Neutrophil (primary cell): Measurements from ENCODE around the gene PTGDS.

Experiments used
- H3K27ac ChIP-seq: fragments of 200-600 bp; sonication (generic); 2 replicates; pipeline ENCODE4 v1.5.1; 2016; ENCODE audit warnings: mild to moderate bottlenecking, moderate library complexity
- H3K27me3 ChIP-seq: fragments of 200-600 bp; sonication (generic); 2 replicates; pipeline ENCODE4 v1.6.0; 2016; ENCODE audit warnings: mild to moderate bottlenecking
- H3K36me3 ChIP-seq: fragments of 200-600 bp; sonication (generic); 2 replicates; pipeline ENCODE4 v1.5.1; 2017
- H3K4me1 ChIP-seq, 2 experiments: fragments of 200-600 bp in 1 of 2; sonication (generic) in 1 of 2; 1 replicate in 1 of 2; 2 replicates in 1 of 2; pipeline versions ENCODE4 v1.5.1 to v1.6.1; 2013 to 2016; ENCODE audit warnings: low read depth in 1 of 2, low read length in 1 of 2, mild to moderate bottlenecking in 1 of 2, moderate library complexity in 1 of 2; ENCODE audit not compliant: control insufficient read depth in 1 of 2, insufficient read depth in 1 of 2
- H3K4me3 ChIP-seq, 2 experiments: fragments of 200-600 bp in 1 of 2; sonication (generic) in 1 of 2; 1 replicate in 1 of 2; 2 replicates in 1 of 2; pipeline ENCODE4 v1.5.1; 2013 to 2016; ENCODE audit warnings: low read depth in 1 of 2, low read length in 1 of 2, mild to moderate bottlenecking in 1 of 2, moderate library complexity in 1 of 2
- H3K9me3 ChIP-seq: fragments of 200-600 bp; sonication (generic); 2 replicates; pipeline ENCODE4 v1.5.1; 2016
- TF ChIP-seq, protein P1 (sequence below): fragments of 200-600 bp; sonication (generic); IDR thresholded peaks from 2 replicates; pipeline ENCODE4 v1.5.1; 2016; ENCODE audit warnings: antibody characterized with exemption

PTGDS gene

DNA sequence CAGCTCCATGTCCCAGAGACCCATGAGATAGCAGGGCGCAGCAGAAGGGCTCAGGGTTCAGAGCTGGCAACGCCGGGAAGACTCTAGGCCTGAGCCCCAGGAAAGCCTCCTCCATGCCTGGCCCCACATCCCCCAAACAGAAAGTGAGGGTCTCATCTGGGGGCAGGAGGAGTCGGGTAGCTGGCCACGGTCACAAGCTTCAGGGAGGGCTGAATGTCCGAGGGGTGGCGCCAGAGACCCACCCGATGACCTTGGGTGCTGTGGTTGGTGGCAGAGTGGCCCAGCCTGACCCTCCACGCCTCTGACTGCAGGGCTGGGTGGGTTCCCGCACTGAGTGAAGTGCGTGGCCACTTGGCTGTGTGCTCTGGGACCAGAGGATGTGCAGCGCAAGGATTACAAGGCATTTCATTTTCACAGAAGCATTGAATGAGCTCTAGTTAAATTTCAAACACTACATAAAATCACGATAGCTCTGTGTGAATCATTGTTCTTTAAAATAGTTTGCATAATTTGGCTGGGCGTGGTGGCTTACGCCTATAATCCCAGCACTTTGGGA lies 29.3 kb upstream of the PTGDS start:
- Histone ChIP-seq H3K4me1 (peaks cover 25 to 31% of the 10 kb centered on the region in 2 experiments), H3K9me3 (no peaks in the 10 kb centered on the region), H3K27ac (no peak overlapping the region), H3K4me3 (no peak overlapping the region), H3K36me3 (peaks cover 3% of the 10 kb centered on the region), H3K27me3 (no peaks in the 10 kb centered on the region)
- TF ChIP-seq, protein P1, sequence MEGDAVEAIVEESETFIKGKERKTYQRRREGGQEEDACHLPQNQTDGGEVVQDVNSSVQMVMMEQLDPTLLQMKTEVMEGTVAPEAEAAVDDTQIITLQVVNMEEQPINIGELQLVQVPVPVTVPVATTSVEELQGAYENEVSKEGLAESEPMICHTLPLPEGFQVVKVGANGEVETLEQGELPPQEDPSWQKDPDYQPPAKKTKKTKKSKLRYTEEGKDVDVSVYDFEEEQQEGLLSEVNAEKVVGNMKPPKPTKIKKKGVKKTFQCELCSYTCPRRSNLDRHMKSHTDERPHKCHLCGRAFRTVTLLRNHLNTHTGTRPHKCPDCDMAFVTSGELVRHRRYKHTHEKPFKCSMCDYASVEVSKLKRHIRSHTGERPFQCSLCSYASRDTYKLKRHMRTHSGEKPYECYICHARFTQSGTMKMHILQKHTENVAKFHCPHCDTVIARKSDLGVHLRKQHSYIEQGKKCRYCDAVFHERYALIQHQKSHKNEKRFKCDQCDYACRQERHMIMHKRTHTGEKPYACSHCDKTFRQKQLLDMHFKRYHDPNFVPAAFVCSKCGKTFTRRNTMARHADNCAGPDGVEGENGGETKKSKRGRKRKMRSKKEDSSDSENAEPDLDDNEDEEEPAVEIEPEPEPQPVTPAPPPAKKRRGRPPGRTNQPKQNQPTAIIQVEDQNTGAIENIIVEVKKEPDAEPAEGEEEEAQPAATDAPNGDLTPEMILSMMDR: no peak

DNA sequence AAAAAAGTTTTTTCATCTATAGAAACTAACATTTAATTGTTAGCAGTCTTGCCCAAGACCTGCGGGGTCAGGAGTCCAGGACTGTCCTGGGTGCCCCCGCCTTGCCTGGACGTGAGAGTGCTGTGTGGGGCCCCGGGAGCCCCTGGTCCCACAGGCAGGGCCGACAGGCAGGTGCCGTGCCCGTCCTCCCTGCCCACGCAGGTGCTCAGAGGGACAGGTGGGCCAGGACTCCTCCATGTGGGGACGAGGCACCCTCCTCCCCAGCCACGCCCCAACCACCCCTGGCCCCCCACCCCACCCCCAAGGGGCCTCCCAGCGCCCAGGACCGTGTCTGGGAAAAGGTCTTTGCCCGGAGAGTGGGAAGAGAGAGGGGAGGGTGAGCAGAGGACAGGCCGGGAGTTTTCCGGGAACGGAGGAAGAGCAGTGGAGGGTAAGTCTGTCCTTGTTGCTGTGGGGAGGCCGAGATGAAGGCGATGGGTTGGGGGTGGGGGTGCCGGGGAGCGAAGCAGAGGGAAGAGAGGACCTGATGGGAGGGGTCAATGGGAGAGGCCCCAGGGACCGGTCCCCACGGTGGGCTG lies 28.0 kb upstream of the PTGDS start:
- Histone ChIP-seq H3K4me3 (peak overlapping the region; percentile 69 to 93), H3K36me3 (no peaks in the 10 kb centered on the region), H3K27ac (peak overlapping the region; percentile 59), H3K4me1 (peaks cover 15 to 22% of the 10 kb centered on the region in 2 experiments), H3K9me3 (no peaks in the 10 kb centered on the region), H3K27me3 (no peaks in the 10 kb centered on the region)
- TF ChIP-seq, protein P1: no peak

DNA sequence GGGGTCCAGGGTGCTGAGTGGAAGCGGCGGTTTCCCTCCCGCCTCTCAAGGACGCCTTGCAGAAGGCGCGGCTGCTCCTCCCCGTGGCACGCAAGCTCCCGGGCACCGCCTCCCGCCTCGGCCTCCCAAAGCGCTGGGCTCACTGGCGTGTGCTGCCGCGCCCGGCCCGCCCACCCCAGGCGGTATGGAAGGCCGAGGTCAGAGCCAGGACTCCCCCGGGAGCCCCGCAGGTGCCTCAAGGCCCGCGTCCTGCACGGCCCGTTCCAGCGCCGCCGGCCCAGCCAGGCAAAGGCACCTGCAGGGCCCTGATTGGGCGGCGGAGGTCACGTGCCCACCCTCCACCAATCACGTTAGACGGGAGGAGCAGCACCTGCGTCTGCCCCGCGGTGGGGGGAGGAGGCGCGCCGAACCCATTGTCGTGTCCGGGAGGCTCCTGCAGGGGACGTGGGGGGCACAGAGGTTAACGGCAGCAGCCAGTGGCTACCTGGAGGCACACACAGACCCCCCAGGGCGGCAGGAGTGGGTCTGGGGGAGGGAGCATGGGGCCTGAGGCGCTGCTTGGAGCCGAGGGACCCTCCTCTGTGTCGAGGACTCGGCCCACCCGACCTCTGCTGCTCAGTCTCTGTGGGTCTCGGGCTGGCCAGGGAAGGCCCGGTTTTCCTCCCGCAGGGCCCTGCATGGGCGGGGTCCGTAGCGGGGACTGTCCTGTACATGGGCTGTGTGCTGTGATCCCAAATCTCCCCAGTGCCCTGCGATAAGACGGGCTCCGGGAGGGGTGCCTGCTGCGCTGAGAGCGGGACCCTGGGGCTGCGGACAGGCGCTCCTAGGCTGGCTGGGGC lies 27.3 kb upstream of the PTGDS start:
- Histone ChIP-seq H3K27ac (peak overlapping the region; percentile 59), H3K4me3 (peak overlapping the region; percentile 69 to 93), H3K4me1 (peaks cover 12 to 18% of the 10 kb centered on the region in 2 experiments), H3K9me3 (no peaks in the 10 kb centered on the region), H3K36me3 (no peaks in the 10 kb centered on the region), H3K27me3 (no peaks in the 10 kb centered on the region)
- TF ChIP-seq, protein P1: peak; percentile 55

DNA sequence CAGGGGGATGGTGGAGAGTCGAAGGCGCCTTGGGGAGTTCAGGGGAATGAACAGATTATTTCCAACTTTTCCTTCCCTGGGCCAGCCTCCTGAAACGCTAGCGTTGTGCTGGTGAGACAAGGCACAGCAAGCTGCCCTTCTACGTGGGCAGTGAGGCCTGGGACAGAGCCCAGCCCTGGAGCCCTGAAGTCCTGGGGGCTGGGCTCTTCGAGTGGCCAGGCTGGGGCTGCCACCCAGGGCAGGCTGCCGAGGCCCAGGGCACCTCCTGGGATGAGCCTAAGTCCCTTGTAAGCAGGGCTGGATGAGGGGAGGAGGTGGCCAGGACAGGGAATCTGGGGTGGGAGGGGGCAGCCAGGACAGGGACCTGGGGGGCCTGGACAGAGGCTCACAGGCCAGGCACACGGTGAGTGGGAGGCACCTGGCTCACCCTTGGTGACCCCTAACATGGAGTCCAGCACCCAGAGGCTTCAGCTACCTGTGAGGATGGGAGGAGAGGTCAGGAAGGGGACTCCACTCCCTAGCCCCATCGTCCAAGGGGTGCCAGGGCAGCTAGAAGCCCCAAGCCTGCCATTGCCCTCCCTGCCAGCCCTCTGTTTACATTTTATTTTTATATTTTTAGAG lies 26.5 kb upstream of the PTGDS start:
- H3K27ac ChIP-seq: no peak overlapping the region
- no peaks in the 10 kb centered on the region for H3K9me3 ChIP-seq
- H3K27me3 ChIP-seq: no peaks in the 10 kb centered on the region
- H3K4me3 ChIP-seq: peak overlapping the region; percentile 69 to 93
- H3K36me3 ChIP-seq: no peaks in the 10 kb centered on the region
- H3K4me1 ChIP-seq: peaks cover 11 to 16% of the 10 kb centered on the region in 2 experiments
- TF ChIP-seq, protein P1: no peak

DNA sequence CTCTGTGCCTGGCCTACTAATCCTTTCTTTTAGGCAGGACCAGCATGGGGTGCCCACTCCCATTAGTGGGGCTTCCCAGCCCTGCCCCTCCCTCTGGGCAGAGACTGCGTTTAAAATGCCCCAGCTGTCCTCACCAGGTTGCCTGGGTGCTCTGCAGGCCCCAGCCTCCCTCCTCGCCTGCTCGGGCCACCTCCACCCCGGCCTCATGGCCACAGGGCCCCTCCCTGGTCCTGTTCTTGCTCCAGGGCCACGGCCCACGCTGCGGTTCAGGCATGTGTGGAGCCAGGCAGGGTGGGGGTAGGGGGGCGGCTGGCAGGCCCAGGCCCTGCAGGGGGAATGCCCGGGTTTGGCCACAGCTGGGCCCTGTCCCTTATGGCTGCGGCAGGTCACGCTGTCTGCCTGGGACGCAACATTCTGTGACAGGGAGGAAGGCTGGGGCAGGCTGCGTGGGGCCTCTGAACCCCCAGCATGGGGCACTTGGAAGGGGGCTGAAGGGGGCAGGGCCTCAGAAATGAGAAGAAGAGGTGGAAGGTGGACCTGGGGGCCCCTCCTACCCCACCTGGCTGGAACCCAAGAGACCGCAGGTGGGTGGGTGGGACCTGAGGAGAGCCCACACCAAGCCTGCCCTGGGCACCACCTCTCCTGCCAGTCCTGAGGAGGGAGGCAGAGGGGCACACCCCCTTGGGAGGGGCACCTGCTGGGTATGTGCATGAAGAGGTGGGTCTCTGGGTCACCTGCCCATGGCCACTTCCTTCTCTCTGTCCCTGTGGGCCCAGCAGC lies 25.6 kb upstream of the PTGDS start, which contains the start of gene LCN12:
Gene LCN12 (plus strand): TSS at position 733 of the 780 bp plus-strand sequence. CDS start 55 bp downstream, outside the sequence.
- H3K4me1 ChIP-seq: peaks cover 11 to 16% of the 10 kb centered on the region in 2 experiments
- TF ChIP-seq, protein P1: no peak

More for the DNA sequence above, 25.6 kb upstream of the PTGDS start, which contains the start of gene LCN12:
- Histone ChIP-seq H3K27me3 (no peaks in the 10 kb centered on the region), H3K27ac (no peak within 1 kb of the TSS), H3K4me3 (no peak within 1 kb of the TSS), H3K9me3 (no peaks in the 10 kb centered on the region), H3K36me3 (no peaks in the 10 kb centered on the region)
